Measurements from ENCODE around the gene HS3ST5.

GRCh38 chr6:114084327-114084890 lies 258.4 kb downstream of the HS3ST5 start:
- TF ChIP-seq CTCF (IDR thresholded peaks at IDR 0.05): no peak
- TF ChIP-seq HMGA2 (CRISPR knock-in tag; IDR thresholded peaks at IDR 0.05): no peak
- TF ChIP-seq E2F1 (CRISPR knock-in tag; IDR thresholded peaks at IDR 0.05): no peak
- no peak for TF ChIP-seq ATF3 (CRISPR knock-in tag; conservative IDR thresholded peaks at IDR 0.05)
- no peak for TF ChIP-seq ZNF219 (CRISPR knock-in tag; IDR thresholded peaks at IDR 0.05; ENCODE audit: borderline replicate concordance)
- no peak for TF ChIP-seq ZNF121 (CRISPR knock-in tag; IDR thresholded peaks at IDR 0.05)
- no peak for TF ChIP-seq MAX (CRISPR knock-in tag; IDR thresholded peaks at IDR 0.05)
- TF ChIP-seq USF2 (CRISPR knock-in tag; IDR thresholded peaks at IDR 0.05): no peak
- no peak for TF ChIP-seq FOXJ3 (CRISPR knock-in tag; IDR thresholded peaks at IDR 0.05; ENCODE audit: borderline replicate concordance)
- no peak for TF ChIP-seq AFF4 (CRISPR knock-in tag; IDR thresholded peaks at IDR 0.05; ENCODE audit: borderline replicate concordance)

All from WTC11 (cell line).